Vagina (tissue), 2 donors: ENCODE measurements around the gene TRAPPC3L. TPM values are rescaled to one million over a fixed set of nuclear protein-coding genes. Genes with fewer than 3 reads are reported as not detected.
A peak's percentile ranks its signal among the peaks of the same experiment; 100 is the strongest.

Source experiments
- DNase-seq, 2 donors: peaks; one replicate each; pipeline ENCODE4 v3.0.0-alpha.2; 2017; ENCODE audit errors: extremely low spot score in 2 of 2
- H3K27ac ChIP-seq: fragments of 200-600 bp; sonication (generic); one replicate; pipeline ENCODE4 v1.5.1; 2019
- H3K27me3 ChIP-seq: fragments of 200-600 bp; sonication (generic); one replicate; pipeline ENCODE4 v1.5.1; 2019
- H3K36me3 ChIP-seq, 2 donors: fragments of 200-600 bp; sonication (generic); one replicate each; pipeline ENCODE4 v1.5.1; 2017 to 2019
- H3K4me1 ChIP-seq: fragments of 200-600 bp; sonication (generic); one replicate; pipeline ENCODE4 v1.5.1; 2019
- H3K4me3 ChIP-seq, 2 donors: fragments of 200-600 bp; sonication (generic); 1 replicate in 1 of 2; 2 replicates in 1 of 2; pipeline ENCODE4 v1.5.1; 2016 to 2019
- H3K9me3 ChIP-seq: fragments of 200-600 bp; sonication (generic); one replicate; pipeline ENCODE4 v1.5.1; 2019
- POLR2A ChIP-seq, 2 donors: fragments of 450-650 bp; IDR thresholded peaks; one replicate each; pipeline ENCODE4 v1.6.1; 2017; ENCODE audit warnings: antibody characterized with exemption in 2 of 2, mild to moderate bottlenecking in 2 of 2, moderate library complexity in 2 of 2
- POLR2AphosphoS5 ChIP-seq, 2 donors: sonication (generic); formaldehyde crosslinking; IDR thresholded peaks; one replicate each; pipeline ENCODE4 v1.9.0; 2017; ENCODE audit warnings: antibody characterized with exemption in 2 of 2, mild to moderate bottlenecking in 2 of 2, low read depth in 1 of 2; ENCODE audit not compliant: insufficient read depth in 1 of 2
- intact Hi-C: fragments of 100-400 bp; cut with DNase I; formaldehyde crosslinking; loops from one replicate; pipeline ENCODE4 v1.15.1; 2023
- total RNA-seq: library from RNA; depleted of rRNA; stranded (reverse); fragments of >200 nt; gene quantifications from one replicate; pipeline ENCODE4 v1.2.3, GENCODE V29; 2016
- TF ChIP-seq, protein P1 (sequence below), 3 experiments: fragments of 450-650 bp in 2 of 3; fragments of 200-600 bp in 1 of 3; sonication (generic) in 1 of 3; IDR thresholded peaks; one replicate each; pipeline ENCODE4 v1.5.1; 2017 to 2019; ENCODE audit warnings: antibody characterized with exemption in 3 of 3, mild to moderate bottlenecking in 2 of 3, moderate library complexity in 2 of 3

Gene TRAPPC3L
- total RNA-seq, 1 donor from 2014 or later = not detected

DNA sequence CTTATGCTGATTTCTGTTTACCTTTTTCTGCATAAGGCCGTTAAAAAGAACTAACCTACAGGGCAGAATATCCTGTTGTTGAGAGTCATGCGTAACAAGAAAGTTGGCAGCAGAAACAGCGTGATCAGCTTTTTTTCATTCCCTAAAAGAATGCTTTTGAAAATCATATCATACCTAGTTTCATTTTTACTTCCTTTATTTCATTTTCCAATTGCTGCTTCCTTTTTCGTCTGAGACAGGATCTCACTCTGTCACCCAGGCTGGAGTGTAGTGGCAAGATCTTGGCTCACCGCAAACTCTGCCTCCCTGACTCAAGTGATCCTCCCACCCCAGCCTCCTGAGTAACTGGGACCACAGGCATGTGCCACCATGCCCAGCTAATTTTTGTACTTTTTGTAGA, 80.2 kb downstream of the TRAPPC3L start:
- TF ChIP-seq, protein P1, sequence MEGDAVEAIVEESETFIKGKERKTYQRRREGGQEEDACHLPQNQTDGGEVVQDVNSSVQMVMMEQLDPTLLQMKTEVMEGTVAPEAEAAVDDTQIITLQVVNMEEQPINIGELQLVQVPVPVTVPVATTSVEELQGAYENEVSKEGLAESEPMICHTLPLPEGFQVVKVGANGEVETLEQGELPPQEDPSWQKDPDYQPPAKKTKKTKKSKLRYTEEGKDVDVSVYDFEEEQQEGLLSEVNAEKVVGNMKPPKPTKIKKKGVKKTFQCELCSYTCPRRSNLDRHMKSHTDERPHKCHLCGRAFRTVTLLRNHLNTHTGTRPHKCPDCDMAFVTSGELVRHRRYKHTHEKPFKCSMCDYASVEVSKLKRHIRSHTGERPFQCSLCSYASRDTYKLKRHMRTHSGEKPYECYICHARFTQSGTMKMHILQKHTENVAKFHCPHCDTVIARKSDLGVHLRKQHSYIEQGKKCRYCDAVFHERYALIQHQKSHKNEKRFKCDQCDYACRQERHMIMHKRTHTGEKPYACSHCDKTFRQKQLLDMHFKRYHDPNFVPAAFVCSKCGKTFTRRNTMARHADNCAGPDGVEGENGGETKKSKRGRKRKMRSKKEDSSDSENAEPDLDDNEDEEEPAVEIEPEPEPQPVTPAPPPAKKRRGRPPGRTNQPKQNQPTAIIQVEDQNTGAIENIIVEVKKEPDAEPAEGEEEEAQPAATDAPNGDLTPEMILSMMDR (IDR thresholded peaks at IDR 0.05) = no peak
- TF ChIP-seq POLR2AphosphoS5 (IDR thresholded peaks at IDR 0.05; ENCODE audit: insufficient read depth in 1 of 2, low read depth in 1 of 2) (no peak), POLR2A (IDR thresholded peaks at IDR 0.05) (no peak)
- H3K27ac ChIP-seq = no peak overlapping the region
- no peaks in the 10 kb centered on the region for H3K36me3 ChIP-seq
- no peaks in the 10 kb centered on the region for H3K9me3 ChIP-seq
- no peaks in the 10 kb centered on the region for H3K27me3 ChIP-seq
- intact Hi-C loops = no loop called here
- no peak for DNase-seq
- no peak overlapping the region for H3K4me3 ChIP-seq
- H3K4me1 ChIP-seq = no peaks in the 10 kb centered on the region

DNA sequence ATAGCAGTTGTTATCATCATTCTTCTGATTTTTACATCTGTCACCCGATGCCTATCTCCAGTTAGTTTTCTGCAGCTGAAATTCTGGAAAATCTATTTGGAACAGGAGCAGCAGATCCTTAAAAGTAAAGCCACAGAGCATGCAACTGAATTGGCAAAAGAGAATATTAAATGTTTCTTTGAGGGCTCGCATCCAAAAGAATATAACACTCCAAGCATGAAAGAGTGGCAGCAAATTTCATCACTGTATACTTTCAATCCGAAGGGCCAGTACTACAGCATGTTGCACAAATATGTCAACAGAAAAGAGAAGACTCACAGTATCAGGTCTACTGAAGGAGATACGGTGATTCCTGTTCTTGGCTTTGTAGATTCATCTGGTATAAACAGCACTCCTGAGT, 82.2 kb downstream of the TRAPPC3L start:
- Histone ChIP-seq H3K9me3 (no peaks in the 10 kb centered on the region), H3K27ac (no peak overlapping the region), H3K36me3 (no peaks in the 10 kb centered on the region), H3K27me3 (no peaks in the 10 kb centered on the region), H3K4me1 (no peaks in the 10 kb centered on the region), H3K4me3 (no peak overlapping the region)
- intact Hi-C loops = no loop called here
- TF ChIP-seq, protein P1 (IDR thresholded peaks at IDR 0.05) = no peak
- TF ChIP-seq POLR2A (IDR thresholded peaks at IDR 0.05) (no peak), POLR2AphosphoS5 (IDR thresholded peaks at IDR 0.05; ENCODE audit: insufficient read depth in 1 of 2, low read depth in 1 of 2) (no peak)
- DNase-seq = no peak

DNA sequence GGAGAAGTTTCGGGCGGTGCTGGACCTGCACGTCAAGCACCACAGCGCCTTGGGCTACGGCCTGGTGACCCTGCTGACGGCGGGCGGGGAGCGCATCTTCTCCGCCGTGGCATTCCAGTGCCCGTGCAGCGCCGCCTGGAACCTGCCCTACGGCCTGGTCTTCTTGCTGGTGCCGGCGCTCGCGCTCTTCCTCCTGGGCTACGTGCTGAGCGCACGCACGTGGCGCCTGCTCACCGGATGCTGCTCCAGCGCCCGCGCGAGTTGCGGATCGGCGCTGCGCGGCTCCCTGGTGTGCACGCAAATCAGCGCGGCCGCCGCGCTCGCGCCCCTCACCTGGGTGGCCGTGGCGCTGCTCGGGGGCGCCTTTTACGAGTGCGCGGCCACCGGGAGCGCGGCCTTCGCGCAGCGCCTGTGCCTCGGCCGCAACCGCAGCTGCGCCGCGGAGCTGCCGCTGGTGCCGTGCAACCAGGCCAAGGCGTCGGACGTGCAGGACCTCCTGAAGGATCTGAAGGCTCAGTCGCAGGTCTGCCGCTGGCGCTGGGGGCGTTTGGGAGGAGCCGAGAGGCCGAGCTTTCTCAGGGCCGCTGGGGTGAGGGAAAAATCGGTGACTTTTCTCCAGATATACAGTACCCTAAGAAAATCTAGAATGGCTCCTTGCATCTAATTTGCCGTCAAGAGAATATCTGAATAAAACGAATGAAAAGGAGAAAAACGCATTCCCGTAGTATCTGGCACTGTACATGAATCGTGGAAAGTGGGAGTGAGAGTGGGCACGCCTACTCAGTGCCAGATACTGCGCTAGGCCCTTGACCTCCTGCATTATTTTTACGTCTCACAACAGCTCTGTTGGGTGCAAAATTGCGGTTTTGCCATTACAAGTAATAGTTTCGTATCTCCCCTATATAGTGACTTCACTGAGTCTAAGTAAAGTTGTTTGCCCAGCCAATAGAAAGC, 83.3 kb downstream of the TRAPPC3L start:
- Histone ChIP-seq H3K27me3 (no peaks in the 10 kb centered on the region), H3K27ac (no peak overlapping the region), H3K9me3 (no peaks in the 10 kb centered on the region), H3K36me3 (no peaks in the 10 kb centered on the region), H3K4me1 (no peaks in the 10 kb centered on the region), H3K4me3 (peak overlapping the region; percentile 37 to 48)
- TF ChIP-seq POLR2A (IDR thresholded peaks at IDR 0.05) = no peak
- TF ChIP-seq POLR2AphosphoS5 (IDR thresholded peaks at IDR 0.05; ENCODE audit: insufficient read depth in 1 of 2, low read depth in 1 of 2) = peak in 1 of 2 donors; percentile 21
- intact Hi-C loops = no loop called here
- DNase-seq = no peak

DNA sequence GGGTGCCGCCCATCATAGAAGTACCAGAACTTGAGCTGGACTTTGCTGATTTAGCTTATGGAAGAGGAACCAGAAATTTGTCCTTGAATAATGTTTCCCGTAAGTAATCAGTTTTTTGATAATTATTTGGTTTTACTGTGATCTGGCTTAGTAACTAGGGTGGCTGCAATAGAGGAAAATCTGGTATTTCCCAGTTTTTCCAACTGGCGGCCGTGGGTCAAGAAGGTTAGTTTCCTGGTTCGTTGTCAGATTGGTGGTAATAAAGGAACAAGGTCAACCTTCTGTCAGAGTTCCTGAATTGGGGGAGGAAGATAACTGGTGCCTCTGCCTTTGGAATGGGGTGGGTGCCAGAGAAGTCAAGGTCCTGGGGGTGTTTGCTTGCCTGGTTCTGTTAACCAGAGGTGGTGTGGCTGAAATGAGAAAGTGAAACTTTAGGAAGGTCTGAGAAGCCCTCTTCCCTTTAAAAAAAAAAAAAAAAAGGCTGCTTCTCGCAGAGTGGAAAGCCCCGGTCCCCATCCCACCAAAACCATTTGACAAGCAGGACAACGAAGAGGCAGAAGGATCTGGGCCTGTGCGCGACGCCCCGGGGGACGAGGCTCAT, 84.1 kb downstream of the TRAPPC3L start, which contains the start of gene CALHM6:
CALHM6 (plus strand) TSS at position 45 of the 601 bp plus-strand sequence; CDS start at position 600, 555 bp downstream.
- intact Hi-C loops = no loop called here
- Histone ChIP-seq H3K4me1 (no peaks in the 10 kb centered on the region), H3K36me3 (no peaks in the 10 kb centered on the region), H3K9me3 (no peaks in the 10 kb centered on the region), H3K27me3 (no peaks in the 10 kb centered on the region), H3K4me3 (peak within 1 kb of the TSS; percentile 37 to 48), H3K27ac (no peak within 1 kb of the TSS)
- DNase-seq = no peak
- TF ChIP-seq, protein P1 (IDR thresholded peaks at IDR 0.05) = no peak
- TF ChIP-seq POLR2A (IDR thresholded peaks at IDR 0.05) = no peak
- no peak for TF ChIP-seq POLR2AphosphoS5 (IDR thresholded peaks at IDR 0.05; ENCODE audit: insufficient read depth in 1 of 2, low read depth in 1 of 2)

DNA sequence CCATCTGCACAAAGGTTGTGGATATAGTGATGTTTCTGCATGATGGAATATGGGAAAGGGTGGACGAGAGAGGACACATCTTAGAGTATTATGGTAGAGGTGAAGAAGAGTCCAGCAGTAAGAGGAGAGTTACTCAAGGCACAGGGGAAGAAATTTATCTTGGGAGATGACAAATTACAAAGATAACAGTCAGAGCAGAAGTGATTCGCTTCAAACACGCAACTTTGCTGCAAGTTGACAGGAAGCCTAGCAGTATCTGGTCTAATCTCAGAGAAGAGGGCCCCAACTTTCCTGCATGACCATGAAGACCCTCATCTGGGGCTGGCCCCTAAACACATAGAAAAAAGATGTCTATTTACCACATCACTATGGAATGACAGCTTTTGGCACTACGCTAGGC, 85.6 kb downstream of the TRAPPC3L start:
- no peak overlapping the region for H3K27ac ChIP-seq
- H3K36me3 ChIP-seq = no peaks in the 10 kb centered on the region
- H3K9me3 ChIP-seq = no peaks in the 10 kb centered on the region
- TF ChIP-seq POLR2AphosphoS5 (IDR thresholded peaks at IDR 0.05; ENCODE audit: insufficient read depth in 1 of 2, low read depth in 1 of 2) = no peak
- TF ChIP-seq, protein P1 (IDR thresholded peaks at IDR 0.05) = no peak
- no peak for TF ChIP-seq POLR2A (IDR thresholded peaks at IDR 0.05)
- DNase-seq = no peak
- H3K27me3 ChIP-seq = no peaks in the 10 kb centered on the region
- no peaks in the 10 kb centered on the region for H3K4me1 ChIP-seq
- no peak overlapping the region for H3K4me3 ChIP-seq
- intact Hi-C loops = no loop called here
